ENCODE measurements around the gene ATP5IF1.

ATP5IF1 gene

GRCh38 chr1:28239004-28239403 is 3.1 kb downstream of the ATP5IF1 start:
- DNase-seq, result no peak

- DNase-seq, result no peak
Observed at GRCh38 chr1:28240024-28240423, 4.1 kb downstream of the ATP5IF1 start.

GRCh38 chr1:28241638-28242241 is 5.8 kb downstream of the ATP5IF1 start:
- DNase-seq, result no peak

- DNase-seq, result no peak
Observed at GRCh38 chr1:28243685-28244311, 7.9 kb downstream of the ATP5IF1 start.

- DNase-seq, result no peak
Observed at GRCh38 chr1:28244549-28245251, 8.8 kb downstream of the ATP5IF1 start.

- peak; percentile 85 for DNase-seq
Observed at GRCh38 chr1:28246427-28246832, 10.5 kb downstream of the ATP5IF1 start.

- DNase-seq, result no peak
Observed at GRCh38 chr1:28247612-28248272, 11.8 kb downstream of the ATP5IF1 start.

GRCh38 chr1:28248273-28249012 is 12.5 kb downstream of the ATP5IF1 start:
- DNase-seq, result peak; percentile 89

GRCh38 chr1:28249013-28249865 is 13.3 kb downstream of the ATP5IF1 start:
- peak; percentile 67 for DNase-seq

GRCh38 chr1:28249866-28250295 is 14.0 kb downstream of the ATP5IF1 start:
- peak; percentile 49 for DNase-seq

GRCh38 chr1:28256197-28256827 is 20.4 kb downstream of the ATP5IF1 start:
- DNase-seq, result peak; percentile 77

GRCh38 chr1:28257736-28258135 is 21.8 kb downstream of the ATP5IF1 start:
- DNase-seq, result no peak

- no peak for DNase-seq
Observed at GRCh38 chr1:28258628-28259251, 22.8 kb downstream of the ATP5IF1 start.

GRCh38 chr1:28259252-28259933 is 23.5 kb downstream of the ATP5IF1 start, which contains the start of gene SESN2:
Gene SESN2, plus strand, starts transcription at chr1:28259518. Its CDS starts 330 bp downstream, at chr1:28259848.
- peak; percentile 100 for DNase-seq

- peak; percentile 49 for DNase-seq
Observed at GRCh38 chr1:28259934-28260802, 24.2 kb downstream of the ATP5IF1 start.

- DNase-seq, result no peak
Observed at GRCh38 chr1:28260803-28261174, 24.9 kb downstream of the ATP5IF1 start.

GRCh38 chr1:28264897-28265296 is 29.0 kb downstream of the ATP5IF1 start:
- no peak for DNase-seq

GRCh38 chr1:28265577-28265976 is 29.7 kb downstream of the ATP5IF1 start:
- DNase-seq, result no peak

GRCh38 chr1:28266920-28267322 is 31.0 kb downstream of the ATP5IF1 start:
- no peak for DNase-seq

Measured in activated CD4-positive, alpha-beta T cell treated with anti-CD3 and anti-CD28 coated beads, Interleukin-10, Interleukin-2, amounts not matched to agents 100 ng/mL and 50 ng/mL, durations not matched to agents 16 hours and 8 hours (primary cell).